GM12892 (cell line): ENCODE results near the gene ABCB1.

Experiments used
- POLR2A ChIP-seq: IDR thresholded peaks from 2 replicates; pipeline ENCODE4 v1.6.1; 2011; ENCODE audit warnings: low read depth, low read length, control low read depth
- POLR2AphosphoS5 ChIP-seq: IDR thresholded peaks from 2 replicates; pipeline ENCODE4 v1.6.1; 2011; ENCODE audit warnings: low read depth, low read length, control low read depth

DNA sequence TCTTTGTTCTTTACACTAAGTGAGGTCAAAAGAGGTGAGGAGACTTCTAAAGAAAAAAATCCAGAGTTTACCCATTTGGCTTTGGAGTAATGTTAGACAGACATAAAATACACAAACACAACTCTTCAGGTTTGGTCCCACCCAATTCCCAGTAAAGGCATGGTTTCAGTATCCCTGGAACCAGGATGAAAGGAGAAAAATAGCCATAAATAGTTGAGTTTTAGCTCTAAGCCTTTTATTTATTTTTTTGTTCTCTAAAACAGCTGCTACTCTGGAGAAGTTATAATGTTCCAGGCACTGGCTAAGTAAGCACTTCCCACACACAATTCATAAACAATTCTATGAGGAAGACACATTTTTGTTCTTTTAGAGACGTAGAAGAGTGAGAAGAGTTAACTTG, 4.0 kb downstream of the ABCB1 start:
- TF ChIP-seq POLR2A (no peak), POLR2AphosphoS5 (no peak)
